ENCODE measurements around the gene PPP2R1A. TPM values are rescaled to one million over a fixed set of nuclear protein-coding genes. Genes with fewer than 3 reads are reported as not detected.

PPP2R1A gene
- polyA plus RNA-seq (2011; rRNA removed): 145 and 201 TPM in 2 replicates
- 233 and 279 TPM in 2 replicates for polyA plus RNA-seq (2012; cell fraction: cytosol; rRNA removed)
- 361 and 420 TPM in 2 replicates for polyA plus RNA-seq (2012; cell fraction: nucleus; rRNA removed)
- 144 to 158 TPM (median 154 TPM) in 3 replicates for polyA plus RNA-seq (2017; fragmentation: RNase III; extraction: RNeasy Plus Mini Kit Qiagen cat#74134 plus additional on column Dnase treatment)
- 587 and 668 TPM in 2 replicates for polyA minus RNA-seq (2011; rRNA and poly(A)+ RNA removed)

DNA sequence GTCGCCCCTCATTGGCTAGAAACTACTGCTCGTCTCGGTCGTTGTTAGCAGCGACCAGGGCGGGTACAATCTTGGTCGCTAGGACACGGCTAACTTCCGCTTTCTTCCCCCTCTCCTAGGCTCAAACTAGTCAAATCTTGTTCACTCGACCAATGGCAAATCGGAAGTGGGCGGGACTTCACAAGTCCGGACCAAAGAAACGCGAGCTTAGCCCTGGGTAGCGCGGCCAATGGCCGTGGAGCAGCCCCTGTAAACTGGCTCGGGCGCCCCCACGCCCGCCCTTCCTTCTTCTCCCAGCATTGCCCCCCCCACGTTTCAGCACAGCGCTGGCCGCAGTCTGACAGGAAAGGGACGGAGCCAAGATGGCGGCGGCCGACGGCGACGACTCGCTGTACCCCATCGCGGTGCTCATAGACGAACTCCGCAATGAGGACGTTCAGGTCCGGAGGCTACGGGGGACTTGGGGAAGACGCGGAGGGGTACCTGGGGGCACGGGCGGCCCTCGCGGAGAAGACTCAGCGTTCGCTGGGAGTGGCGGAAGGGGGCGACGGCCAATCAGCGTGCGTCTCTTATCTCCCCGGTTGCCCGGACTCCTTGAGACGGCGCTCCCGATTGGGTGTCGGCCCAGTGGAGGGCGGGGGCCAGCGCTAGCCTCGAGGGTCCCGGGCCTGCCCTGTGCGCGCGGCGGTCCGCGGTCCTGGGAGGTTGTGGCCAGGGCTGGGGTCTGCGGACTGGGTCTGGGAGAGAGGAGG is at the start of gene PPP2R1A:
Gene PPP2R1A, plus strand, starts transcription at position 318 of the 752 bp plus-strand sequence. Its CDS starts 45 bp downstream, at position 363.
- WGBS (ENCODE audit: missing lambda C conversion rate): 3% methylated on average over 22 of the region's 70 CpGs
- CTCF ChIA-PET: interaction anchor here (0.6 kb wide), 1 partner anchor 178 kb away, joined by 5 read pairs; no protein-coding TSS in a partner anchor
- peaks cover 77% of the 10 kb centered on the region for H3K9me3 ChIP-seq
- 0 out of 3 replicates have a peak, but pooled peaks cover 7% of the 10 kb centered on the region for H3K4me1 ChIP-seq
- FAIRE-seq (no peak), ATAC-seq (peak; percentile 96), DNase-seq (ENCODE audit: low read depth in 1 of 2, low spot score in 1 of 2) (peak; percentile 97 to 100)
- POLR2A ChIA-PET: interaction anchor here (0.6 to 1.8 kb wide), 15 partner anchors 8 to 1331 kb away, joined by 3 to 12 read pairs (median 6); partner anchors contain the start of genes ZNF432 and ZNF614
- H3K27ac ChIP-seq: peak within 1 kb of the TSS; percentile 88 to 94
- H3K4me3 ChIP-seq: peak within 1 kb of the TSS; percentile 80
- TF ChIP-seq NFE2L2 (conservative IDR thresholded peaks at IDR 0.05; ENCODE audit: low read length) (no peak), MAZ (IDR thresholded peaks at IDR 0.05; ENCODE audit: borderline replicate concordance, low read depth, low read length) (peak; percentile 53; the same call in 1 of the 2 replicates), ZFP36 (IDR thresholded peaks at IDR 0.05; ENCODE audit: borderline replicate concordance, partially characterized antibody) (no peak), FOXS1 (CRISPR knock-in tag; IDR thresholded peaks at IDR 0.05) (no peak), TFCP2L1 (CRISPR knock-in tag; IDR thresholded peaks at IDR 0.05) (no peak), EHMT2 (IDR thresholded peaks at IDR 0.05; ENCODE audit: low read depth) (no peak), CBX2 (IDR thresholded peaks at IDR 0.05; ENCODE audit: borderline replicate concordance, low read depth) (no peak), BHLHE40 (IDR thresholded peaks at IDR 0.05; ENCODE audit: low read depth, low read length) (no peak), RFX5 (IDR thresholded peaks at IDR 0.05) (peak; percentile 74; the same call in 1 of the 2 replicates), SREBF2 (IDR thresholded peaks at IDR 0.05) (peak; percentile 40; the same call in 1 of the 2 replicates), JUN (IDR thresholded peaks at IDR 0.05) (peak; percentile 66 to 88), ZC3H11A (IDR thresholded peaks at IDR 0.05) (0 out of 2 replicates have a peak, but pooled peaks have one; percentile 10), KDM1A (IDR thresholded peaks at IDR 0.05; ENCODE audit: low read depth) (no peak), RCOR1 (IDR thresholded peaks at IDR 0.05; ENCODE audit: low read depth, low read length) (no peak), CHD4 (IDR thresholded peaks at IDR 0.05; ENCODE audit: borderline replicate concordance) (no peak), PHF8 (IDR thresholded peaks at IDR 0.05; ENCODE audit: borderline replicate concordance, low read depth) (peak; percentile 75), POLR2A (IDR thresholded peaks at IDR 0.05; ENCODE audit: low read length) (peak; percentile 64), NPAS2 (CRISPR knock-in tag; IDR thresholded peaks at IDR 0.05; ENCODE audit: borderline replicate concordance) (no peak), NR3C1 (IDR thresholded peaks at IDR 0.05) (no peak)
- TF ChIP-seq, protein P1, sequence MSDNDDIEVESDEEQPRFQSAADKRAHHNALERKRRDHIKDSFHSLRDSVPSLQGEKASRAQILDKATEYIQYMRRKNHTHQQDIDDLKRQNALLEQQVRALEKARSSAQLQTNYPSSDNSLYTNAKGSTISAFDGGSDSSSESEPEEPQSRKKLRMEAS (IDR thresholded peaks at IDR 0.05): peak; percentile 89
- TF ChIP-seq, protein P2, sequence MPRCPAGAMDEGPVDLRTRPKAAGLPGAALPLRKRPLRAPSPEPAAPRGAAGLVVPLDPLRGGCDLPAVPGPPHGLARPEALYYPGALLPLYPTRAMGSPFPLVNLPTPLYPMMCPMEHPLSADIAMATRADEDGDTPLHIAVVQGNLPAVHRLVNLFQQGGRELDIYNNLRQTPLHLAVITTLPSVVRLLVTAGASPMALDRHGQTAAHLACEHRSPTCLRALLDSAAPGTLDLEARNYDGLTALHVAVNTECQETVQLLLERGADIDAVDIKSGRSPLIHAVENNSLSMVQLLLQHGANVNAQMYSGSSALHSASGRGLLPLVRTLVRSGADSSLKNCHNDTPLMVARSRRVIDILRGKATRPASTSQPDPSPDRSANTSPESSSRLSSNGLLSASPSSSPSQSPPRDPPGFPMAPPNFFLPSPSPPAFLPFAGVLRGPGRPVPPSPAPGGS (IDR thresholded peaks at IDR 0.05): peak; percentile 72; the same call in 2 of the 3 replicates
- TF ChIP-seq, protein P3, sequence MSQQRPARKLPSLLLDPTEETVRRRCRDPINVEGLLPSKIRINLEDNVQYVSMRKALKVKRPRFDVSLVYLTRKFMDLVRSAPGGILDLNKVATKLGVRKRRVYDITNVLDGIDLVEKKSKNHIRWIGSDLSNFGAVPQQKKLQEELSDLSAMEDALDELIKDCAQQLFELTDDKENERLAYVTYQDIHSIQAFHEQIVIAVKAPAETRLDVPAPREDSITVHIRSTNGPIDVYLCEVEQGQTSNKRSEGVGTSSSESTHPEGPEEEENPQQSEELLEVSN (IDR thresholded peaks at IDR 0.05; ENCODE audit: borderline replicate concordance, low read depth): no peak; the same call in none of the 2 replicates
- TF ChIP-seq, protein P4, sequence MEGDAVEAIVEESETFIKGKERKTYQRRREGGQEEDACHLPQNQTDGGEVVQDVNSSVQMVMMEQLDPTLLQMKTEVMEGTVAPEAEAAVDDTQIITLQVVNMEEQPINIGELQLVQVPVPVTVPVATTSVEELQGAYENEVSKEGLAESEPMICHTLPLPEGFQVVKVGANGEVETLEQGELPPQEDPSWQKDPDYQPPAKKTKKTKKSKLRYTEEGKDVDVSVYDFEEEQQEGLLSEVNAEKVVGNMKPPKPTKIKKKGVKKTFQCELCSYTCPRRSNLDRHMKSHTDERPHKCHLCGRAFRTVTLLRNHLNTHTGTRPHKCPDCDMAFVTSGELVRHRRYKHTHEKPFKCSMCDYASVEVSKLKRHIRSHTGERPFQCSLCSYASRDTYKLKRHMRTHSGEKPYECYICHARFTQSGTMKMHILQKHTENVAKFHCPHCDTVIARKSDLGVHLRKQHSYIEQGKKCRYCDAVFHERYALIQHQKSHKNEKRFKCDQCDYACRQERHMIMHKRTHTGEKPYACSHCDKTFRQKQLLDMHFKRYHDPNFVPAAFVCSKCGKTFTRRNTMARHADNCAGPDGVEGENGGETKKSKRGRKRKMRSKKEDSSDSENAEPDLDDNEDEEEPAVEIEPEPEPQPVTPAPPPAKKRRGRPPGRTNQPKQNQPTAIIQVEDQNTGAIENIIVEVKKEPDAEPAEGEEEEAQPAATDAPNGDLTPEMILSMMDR (IDR thresholded peaks at IDR 0.05): no peak
- peak within 1 kb of the TSS; percentile 92 for H3K4me2 ChIP-seq

Data from A549 (cell line).